A549 (cell line): ENCODE data around the gene SP6. TPM values are rescaled to one million over a fixed set of nuclear protein-coding genes. Genes with fewer than 3 reads are reported as not detected.

Source experiments
- ATAC-seq, 2 experiments: fragments of 200-7000 bp in 1 of 2; fragments of >200 bp in 1 of 2; cut with Nextera tagmentation in 1 of 2; cut with Tn5 transposase in 1 of 2; 3 replicates each; pipeline versions ENCODE4 v1.8.0 to v1.9.1; 2018 to 2020; ENCODE audit warnings: mild to moderate bottlenecking in 1 of 2, moderate library complexity in 1 of 2
- CTCF ChIA-PET: fragments of 300-600 bp; sonication (Branson Sonifier 250); formaldehyde crosslinking; extraction: SDS; loops from one replicate; lab custom pipeline; 2021; ENCODE audit warnings: antibody characterized with exemption, inconsistent platforms; lab: Yijun Ruan, JAX
- POLR2A ChIA-PET: fragments of 350-600 bp; formaldehyde crosslinking; extraction: SDS; loops from one replicate; lab custom pipeline; 2021; ENCODE audit warnings: antibody characterized with exemption, inconsistent platforms; lab: Yijun Ruan, JAX
- DNase-seq, 2 experiments: peaks; one replicate each; pipeline versions ENCODE4 v3.0.0 to v3.0.0-alpha.2; 2011 to 2016; ENCODE audit warnings: low read depth in 1 of 2, low spot score in 1 of 2
- FAIRE-seq: peaks from 2 replicates; lab custom pipeline; 2011; peaks lifted over from hg19 to GRCh38; lab: Jason Lieb, UNC
- H3K27ac ChIP-seq, 2 experiments: fragments of >200 bp; sonication (Bioruptor Twin); formaldehyde crosslinking; 3 replicates each; pipeline ENCODE4 v1.5.1; 2016 to 2017
- H3K4me1 ChIP-seq: fragments of >200 bp; sonication (Bioruptor Twin); formaldehyde crosslinking; 3 replicates; pipeline ENCODE4 v1.6.1; 2016
- H3K4me2 ChIP-seq: fragments of >200 bp; sonication (Bioruptor Twin); formaldehyde crosslinking; 3 replicates; pipeline ENCODE4 v1.6.1; 2016
- H3K4me3 ChIP-seq: fragments of >200 bp; sonication (Bioruptor Twin); formaldehyde crosslinking; 3 replicates; pipeline ENCODE4 v1.5.1; 2016
- H3K9me3 ChIP-seq: fragments of >200 bp; sonication (Bioruptor Twin); formaldehyde crosslinking; 3 replicates; pipeline ENCODE4 v1.6.1; 2016
- CBX8 ChIP-seq: fragments of 200-600 bp; sonication (generic); IDR thresholded peaks from 2 replicates; pipeline ENCODE4 v1.6.1; 2016
- CHD2 ChIP-seq: fragments of 150-350 bp; IDR thresholded peaks from 2 replicates; pipeline ENCODE4 v1.6.1; 2014; ENCODE audit warnings: low read length; ENCODE audit not compliant: partially characterized antibody
- CHD4 ChIP-seq: fragments of 200-600 bp; sonication (generic); IDR thresholded peaks from 2 replicates; pipeline ENCODE4 v1.6.1; 2016; ENCODE audit warnings: antibody characterized with exemption, mild to moderate bottlenecking, borderline replicate concordance
- EHF ChIP-seq: fragments of 250-450 bp; sonication (Bioruptor Pico); IDR thresholded peaks from 2 replicates; pipeline ENCODE4 v1.5.0; 2020; ENCODE audit warnings: mild to moderate bottlenecking
- EHMT2 ChIP-seq: fragments of 200-600 bp; sonication (generic); IDR thresholded peaks from 2 replicates; pipeline ENCODE4 v1.6.1; 2016; ENCODE audit warnings: antibody characterized with exemption, low read depth, mild to moderate bottlenecking, moderate library complexity
- EP300 ChIP-seq, 2 experiments: fragments of >200 bp; sonication (Bioruptor Twin); formaldehyde crosslinking; IDR thresholded peaks; 2 replicates in 1 of 2; 3 replicates in 1 of 2; pipeline ENCODE4 v1.6.1; 2016 to 2017
- ESRRA ChIP-seq: fragments of 150-350 bp; IDR thresholded peaks from 2 replicates; pipeline ENCODE4 v1.6.1; 2014; ENCODE audit warnings: mild to moderate bottlenecking, low read length, borderline replicate concordance
- FOSL2 ChIP-seq, 2 experiments: fragments of 450-650 bp in 1 of 2; fragments of >200 bp in 1 of 2; sonication (Bioruptor Twin) in 1 of 2; formaldehyde crosslinking; IDR thresholded peaks; 2 replicates each; pipeline versions ENCODE4 v1.5.0 to v1.6.1; 2016 to 2020; ENCODE audit warnings: mild to moderate bottlenecking in 1 of 2, moderate library complexity in 1 of 2
- HOXA7 ChIP-seq: fragments of 250-450 bp; sonication (Bioruptor Pico); IDR thresholded peaks from 2 replicates; pipeline ENCODE4 v1.5.0; 2020; ENCODE audit warnings: mild to moderate bottlenecking, moderate library complexity
- HOXB5 ChIP-seq: fragments of 250-450 bp; sonication (Bioruptor Pico); IDR thresholded peaks from 2 replicates; pipeline ENCODE4 v1.5.0; 2020; ENCODE audit warnings: mild to moderate bottlenecking, moderate library complexity
- MAFK ChIP-seq: fragments of 450-650 bp; IDR thresholded peaks from 2 replicates; pipeline ENCODE4 v1.6.1; 2014; ENCODE audit not compliant: partially characterized antibody
- NFE2L2 ChIP-seq: fragments of 150-350 bp; conservative IDR thresholded peaks from 2 replicates; pipeline ENCODE4 v1.6.1; 2014; ENCODE audit warnings: low read length
- NR3C1 ChIP-seq: fragments of >200 bp; sonication (Bioruptor Twin); formaldehyde crosslinking; IDR thresholded peaks from 3 replicates; pipeline ENCODE4 v1.6.1; 2017
- PHF8 ChIP-seq: fragments of 200-600 bp; sonication (generic); IDR thresholded peaks from 2 replicates; pipeline ENCODE4 v1.6.1; 2016; ENCODE audit warnings: low read depth, mild to moderate bottlenecking, antibody characterized with exemption, moderate library complexity, borderline replicate concordance
- RARB ChIP-seq: fragments of 250-450 bp; sonication (Bioruptor Pico); IDR thresholded peaks from 2 replicates; pipeline ENCODE4 v1.8.0; 2021; ENCODE audit warnings: mild to moderate bottlenecking, moderate library complexity
- RCOR1 ChIP-seq: fragments of 150-350 bp; IDR thresholded peaks from 2 replicates; pipeline ENCODE4 v1.6.1; 2014; ENCODE audit warnings: antibody characterized with exemption, low read length, low read depth
- SMC3 ChIP-seq: fragments of >200 bp; sonication (Bioruptor Twin); formaldehyde crosslinking; IDR thresholded peaks from 3 replicates; pipeline ENCODE4 v1.6.1; 2018; ENCODE audit warnings: inconsistent platforms
- SREBF2 ChIP-seq: fragments of 450-650 bp; IDR thresholded peaks from 2 replicates; pipeline ENCODE4 v1.6.1; 2014; ENCODE audit warnings: mild to moderate bottlenecking, moderate library complexity
- ZC3H11A ChIP-seq: fragments of 450-650 bp; IDR thresholded peaks from 2 replicates; pipeline ENCODE4 v1.6.1; 2014; ENCODE audit warnings: antibody characterized with exemption, mild to moderate bottlenecking
- ZFP36 ChIP-seq: fragments of 450-650 bp; IDR thresholded peaks from 2 replicates; pipeline ENCODE4 v1.6.1; 2014; ENCODE audit warnings: borderline replicate concordance; ENCODE audit not compliant: partially characterized antibody
- WGBS: methylation state at CpG from one replicate; pipeline ENCODE4 v1.1.6; 2017; ENCODE audit errors: missing lambda C conversion rate; 5-methylcytosine and 5-hydroxymethylcytosine counted together
- polyA plus RNA-seq, 4 experiments: library from polyadenylated mRNA; depleted of rRNA in 3 of 4; stranded (reverse); fragments of >200 nt; fragmentation: RNase III in 1 of 4; extraction: RNeasy Plus Mini Kit Qiagen cat#74134 plus additional on column Dnase treatment in 1 of 4; gene quantifications; 2 replicates in 3 of 4; 3 replicates in 1 of 4; pipeline ENCODE4 v1.2.3, GENCODE V29; 2011 to 2017
- TF ChIP-seq, protein P1 (sequence below): IDR thresholded peaks from 2 replicates; pipeline ENCODE4 v1.6.1; 2012; ENCODE audit warnings: low read depth, borderline replicate concordance
- TF ChIP-seq, protein P2 (sequence below): fragments of 250-450 bp; sonication (Bioruptor Pico); IDR thresholded peaks from 2 replicates; pipeline ENCODE4 v1.5.0; 2020; ENCODE audit warnings: low read depth, mild to moderate bottlenecking, moderate library complexity
- TF ChIP-seq, protein P3 (sequence below): fragments of 200-600 bp; sonication (generic); IDR thresholded peaks from 2 replicates; pipeline ENCODE4 v1.6.1; 2016; ENCODE audit warnings: antibody characterized with exemption, mild to moderate bottlenecking, moderate library complexity
- TF ChIP-seq, protein P4 (sequence below): fragments of >200 bp; sonication (Bioruptor Twin); formaldehyde crosslinking; IDR thresholded peaks from 2 replicates; pipeline ENCODE4 v1.6.1; 2016
- TF ChIP-seq, protein P5 (sequence below): fragments of 450-650 bp; IDR thresholded peaks from 2 replicates; pipeline ENCODE4 v1.6.1; 2014; ENCODE audit warnings: antibody characterized with exemption

SP6 gene
- polyA plus RNA-seq, 2 of the 4 experiments (the other 2 are of a cell fraction), result 0.61 to 2.1 TPM

DNA sequence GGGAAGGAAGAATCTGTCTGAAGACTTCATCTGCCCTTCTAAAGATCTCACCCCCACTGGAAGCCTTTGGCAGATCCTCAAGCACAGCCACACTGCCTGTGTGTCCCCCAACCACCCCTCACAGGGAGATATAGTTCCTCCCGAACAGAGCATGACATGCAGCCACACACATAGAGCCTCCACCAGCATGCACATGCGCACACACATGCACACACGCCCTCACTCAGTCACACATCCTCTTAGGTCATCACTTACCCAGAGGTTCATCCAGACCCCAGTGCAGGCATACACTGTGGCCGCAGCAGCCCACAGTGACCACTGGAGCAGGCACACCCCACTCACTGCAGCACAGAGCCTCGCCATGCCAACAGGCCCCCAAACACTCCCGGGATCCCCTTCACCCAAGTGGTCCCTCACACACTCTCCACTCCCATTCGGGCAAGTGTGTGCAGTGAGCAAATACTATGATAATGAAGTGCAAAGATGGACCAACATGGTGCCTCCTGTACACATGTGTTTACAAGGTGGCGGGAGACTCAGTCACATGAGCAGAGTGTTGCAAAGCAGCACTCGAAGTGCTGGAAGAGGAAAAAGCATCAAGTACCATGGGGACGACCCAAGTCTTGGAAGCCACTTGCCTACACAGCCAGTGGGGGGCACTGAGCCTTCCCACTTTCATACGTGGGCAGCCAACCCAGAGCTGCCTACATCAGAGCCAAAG is 17.0 kb upstream of the SP6 start:
- no peak for TF ChIP-seq SREBF2
- TF ChIP-seq, protein P1, sequence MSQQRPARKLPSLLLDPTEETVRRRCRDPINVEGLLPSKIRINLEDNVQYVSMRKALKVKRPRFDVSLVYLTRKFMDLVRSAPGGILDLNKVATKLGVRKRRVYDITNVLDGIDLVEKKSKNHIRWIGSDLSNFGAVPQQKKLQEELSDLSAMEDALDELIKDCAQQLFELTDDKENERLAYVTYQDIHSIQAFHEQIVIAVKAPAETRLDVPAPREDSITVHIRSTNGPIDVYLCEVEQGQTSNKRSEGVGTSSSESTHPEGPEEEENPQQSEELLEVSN, result 0 out of 2 replicates have a peak, but pooled peaks have one; percentile 43
- H3K4me2 ChIP-seq, result no peak overlapping the region
- no peak overlapping the region for H3K27ac ChIP-seq
- ATAC-seq (no peak), FAIRE-seq (no peak), DNase-seq (no peak)
- WGBS, result 83% methylated on average over 11 of the region's 11 CpGs
- POLR2A ChIA-PET, result interaction anchor here (1.0 kb wide), 1 partner anchor 103 kb away, joined by 3 read pairs; the partner anchor contains the start of gene CDK5RAP3
- no peak overlapping the region for H3K4me3 ChIP-seq
- peaks cover 9% of the 10 kb centered on the region for H3K4me1 ChIP-seq
- H3K9me3 ChIP-seq, result peaks cover 10% of the 10 kb centered on the region; the same call in 1 of the 3 replicates
- CTCF ChIA-PET, result interaction anchor here (0.7 to 17.0 kb wide), 4 partner anchors 19 to 103 kb away, joined by 3 to 224 read pairs (median 114); partner anchors contain the start of genes CDK5RAP3, SCRN2 and SP6

DNA sequence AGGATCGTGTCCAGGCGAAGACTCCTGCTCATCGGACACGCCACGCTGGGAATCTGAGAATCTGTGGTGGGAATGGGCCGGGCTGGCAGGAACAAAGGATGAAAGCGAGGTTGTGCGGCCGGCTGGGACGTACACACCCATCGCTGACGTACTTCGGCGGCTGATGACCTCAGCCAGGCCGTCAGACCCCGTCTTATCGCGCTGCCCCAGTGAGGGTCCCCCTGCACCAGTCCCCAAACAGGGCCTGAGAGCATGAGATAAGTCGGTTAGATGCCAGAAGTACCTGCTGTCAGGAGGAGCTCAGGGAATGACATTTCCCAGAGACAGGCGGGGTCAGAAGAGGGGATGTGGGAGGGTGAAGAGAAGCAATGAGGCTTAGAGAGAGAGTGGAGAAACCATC is 16.0 kb upstream of the SP6 start:
- H3K9me3 ChIP-seq, result peaks cover 10% of the 10 kb centered on the region; the same call in 1 of the 3 replicates
- DNase-seq (no peak), ATAC-seq (no peak), FAIRE-seq (no peak)
- TF ChIP-seq NFE2L2, result no peak
- no peak for TF ChIP-seq HOXA7
- no peak for TF ChIP-seq ZC3H11A
- no peak for TF ChIP-seq CHD2
- TF ChIP-seq, protein P2, sequence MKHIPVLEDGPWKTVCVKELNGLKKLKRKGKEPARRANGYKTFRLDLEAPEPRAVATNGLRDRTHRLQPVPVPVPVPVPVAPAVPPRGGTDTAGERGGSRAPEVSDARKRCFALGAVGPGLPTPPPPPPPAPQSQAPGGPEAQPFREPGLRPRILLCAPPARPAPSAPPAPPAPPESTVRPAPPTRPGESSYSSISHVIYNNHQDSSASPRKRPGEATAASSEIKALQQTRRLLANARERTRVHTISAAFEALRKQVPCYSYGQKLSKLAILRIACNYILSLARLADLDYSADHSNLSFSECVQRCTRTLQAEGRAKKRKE (CRISPR knock-in tag), result no peak
- TF ChIP-seq RARB, result no peak
- TF ChIP-seq PHF8, result no peak
- TF ChIP-seq NR3C1, result no peak
- TF ChIP-seq EP300 (IDR thresholded peaks at IDR 0.05), result no peak
- TF ChIP-seq, protein P3, sequence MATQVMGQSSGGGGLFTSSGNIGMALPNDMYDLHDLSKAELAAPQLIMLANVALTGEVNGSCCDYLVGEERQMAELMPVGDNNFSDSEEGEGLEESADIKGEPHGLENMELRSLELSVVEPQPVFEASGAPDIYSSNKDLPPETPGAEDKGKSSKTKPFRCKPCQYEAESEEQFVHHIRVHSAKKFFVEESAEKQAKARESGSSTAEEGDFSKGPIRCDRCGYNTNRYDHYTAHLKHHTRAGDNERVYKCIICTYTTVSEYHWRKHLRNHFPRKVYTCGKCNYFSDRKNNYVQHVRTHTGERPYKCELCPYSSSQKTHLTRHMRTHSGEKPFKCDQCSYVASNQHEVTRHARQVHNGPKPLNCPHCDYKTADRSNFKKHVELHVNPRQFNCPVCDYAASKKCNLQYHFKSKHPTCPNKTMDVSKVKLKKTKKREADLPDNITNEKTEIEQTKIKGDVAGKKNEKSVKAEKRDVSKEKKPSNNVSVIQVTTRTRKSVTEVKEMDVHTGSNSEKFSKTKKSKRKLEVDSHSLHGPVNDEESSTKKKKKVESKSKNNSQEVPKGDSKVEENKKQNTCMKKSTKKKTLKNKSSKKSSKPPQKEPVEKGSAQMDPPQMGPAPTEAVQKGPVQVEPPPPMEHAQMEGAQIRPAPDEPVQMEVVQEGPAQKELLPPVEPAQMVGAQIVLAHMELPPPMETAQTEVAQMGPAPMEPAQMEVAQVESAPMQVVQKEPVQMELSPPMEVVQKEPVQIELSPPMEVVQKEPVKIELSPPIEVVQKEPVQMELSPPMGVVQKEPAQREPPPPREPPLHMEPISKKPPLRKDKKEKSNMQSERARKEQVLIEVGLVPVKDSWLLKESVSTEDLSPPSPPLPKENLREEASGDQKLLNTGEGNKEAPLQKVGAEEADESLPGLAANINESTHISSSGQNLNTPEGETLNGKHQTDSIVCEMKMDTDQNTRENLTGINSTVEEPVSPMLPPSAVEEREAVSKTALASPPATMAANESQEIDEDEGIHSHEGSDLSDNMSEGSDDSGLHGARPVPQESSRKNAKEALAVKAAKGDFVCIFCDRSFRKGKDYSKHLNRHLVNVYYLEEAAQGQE, result no peak
- ChIA-PET POLR2A (no interaction called here), CTCF (interaction anchor here (1.0 to 17.0 kb wide), 4 partner anchors 20 to 133 kb away, joined by 3 to 224 read pairs (median 114); partner anchors contain the start of genes SCRN2 and SP6)
- no peak overlapping the region for H3K27ac ChIP-seq
- H3K4me3 ChIP-seq, result no peak overlapping the region
- 87% methylated on average over 20 of the region's 20 CpGs for WGBS
- H3K4me2 ChIP-seq, result no peak overlapping the region
- peaks cover 15% of the 10 kb centered on the region for H3K4me1 ChIP-seq

DNA sequence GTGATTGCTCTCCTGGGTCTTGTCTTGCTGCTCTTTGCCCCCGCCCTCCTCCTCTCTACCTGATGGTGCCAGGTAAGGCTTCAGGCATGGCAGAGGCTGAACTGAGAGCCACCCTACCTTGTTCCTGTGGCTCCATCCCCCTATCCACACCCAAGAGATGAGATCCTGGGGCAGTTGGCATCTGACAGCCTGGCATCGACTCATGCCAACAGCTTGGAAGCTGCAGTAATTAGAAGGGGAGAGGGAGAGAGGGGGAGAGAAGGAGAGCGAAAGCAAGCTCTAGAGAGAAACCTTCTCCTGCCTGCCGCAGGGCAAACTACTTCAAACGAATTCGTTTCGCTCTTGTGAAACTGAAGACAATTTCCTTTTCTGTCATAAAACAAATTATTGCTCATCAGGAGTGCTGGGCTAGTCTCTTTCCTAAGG is 13.8 kb upstream of the SP6 start:
- H3K9me3 ChIP-seq, result peaks cover 10% of the 10 kb centered on the region; the same call in 1 of the 3 replicates
- no peak for ATAC-seq
- CTCF ChIA-PET, result interaction anchor here (0.8 to 36.3 kb wide), 5 partner anchors 8 to 153 kb away, joined by 3 to 1860 read pairs (median 8); partner anchors contain the start of genes SCRN2, SP2 and SP6
- no peak for DNase-seq
- H3K27ac ChIP-seq, result peak overlapping the region; percentile 19 to 38; a peak in 4 of 6 replicates
- no peak overlapping the region for H3K4me2 ChIP-seq
- peaks cover 15% of the 10 kb centered on the region for H3K4me1 ChIP-seq
- POLR2A ChIA-PET, result no interaction called here
- 82% methylated on average over 7 of the region's 7 CpGs for WGBS
- no peak for FAIRE-seq
- no peak overlapping the region for H3K4me3 ChIP-seq
- TF ChIP-seq, protein P4, sequence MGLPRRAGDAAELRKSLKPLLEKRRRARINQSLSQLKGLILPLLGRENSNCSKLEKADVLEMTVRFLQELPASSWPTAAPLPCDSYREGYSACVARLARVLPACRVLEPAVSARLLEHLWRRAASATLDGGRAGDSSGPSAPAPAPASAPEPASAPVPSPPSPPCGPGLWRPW, result no peak
- TF ChIP-seq HOXB5 (CRISPR knock-in tag), result no peak
- TF ChIP-seq CBX8, result no peak
- TF ChIP-seq NFE2L2, result no peak
- TF ChIP-seq HOXA7, result no peak
- no peak for TF ChIP-seq SREBF2
- no peak for TF ChIP-seq EHMT2
- no peak for TF ChIP-seq CHD4
- no peak for TF ChIP-seq RARB
- TF ChIP-seq SMC3, result no peak
- TF ChIP-seq ZFP36, result no peak
- TF ChIP-seq RCOR1, result no peak
- no peak for TF ChIP-seq MAFK
- TF ChIP-seq, protein P5, sequence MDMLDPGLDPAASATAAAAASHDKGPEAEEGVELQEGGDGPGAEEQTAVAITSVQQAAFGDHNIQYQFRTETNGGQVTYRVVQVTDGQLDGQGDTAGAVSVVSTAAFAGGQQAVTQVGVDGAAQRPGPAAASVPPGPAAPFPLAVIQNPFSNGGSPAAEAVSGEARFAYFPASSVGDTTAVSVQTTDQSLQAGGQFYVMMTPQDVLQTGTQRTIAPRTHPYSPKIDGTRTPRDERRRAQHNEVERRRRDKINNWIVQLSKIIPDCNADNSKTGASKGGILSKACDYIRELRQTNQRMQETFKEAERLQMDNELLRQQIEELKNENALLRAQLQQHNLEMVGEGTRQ, result no peak
- TF ChIP-seq FOSL2 (IDR thresholded peaks at IDR 0.05), result no peak
- TF ChIP-seq FOSL2 (CRISPR knock-in tag; IDR thresholded peaks at IDR 0.05), result no peak
- TF ChIP-seq, protein P1, result no peak
- no peak for TF ChIP-seq ESRRA
- no peak for TF ChIP-seq EHF (CRISPR knock-in tag)
